ENCODE measurements around the gene RPTOR. TPM values are rescaled to one million over a fixed set of nuclear protein-coding genes. Genes with fewer than 3 reads are reported as not detected.
A peak's percentile ranks its signal among the peaks of the same experiment; 100 is the strongest.

RPTOR gene
- total RNA-seq, 2 experiments from 2014 or later = 48.1 to 87.8 TPM

- no peaks in the 10 kb centered on the region for H3K9me3 ChIP-seq (ENCODE audit: low read length)
- peaks cover 16% of the 10 kb centered on the region for H3K4me1 ChIP-seq (ENCODE audit: insufficient read depth, low read length, poor library complexity, severe bottlenecking)
- BruUV-seq (replicated peaks) = no TSS peak
- POLR2A ChIA-PET = no interaction called here
- CTCF ChIA-PET (ENCODE audit: unreplicated experiment) = no interaction called here
- peak; percentile 40 for DNase-seq (ENCODE audit: low spot score)
- intact Hi-C loops (cut with micrococcal nuclease; ENCODE audit: unreplicated experiment) = no loop called here
- no peak overlapping the region for H2AFZ ChIP-seq (ENCODE audit: low read length)
- TF ChIP-seq CTCF (conservative IDR thresholded peaks at IDR 0.05; ENCODE audit: low read length) = no peak
- H3K79me2 ChIP-seq (ENCODE audit: insufficient read depth, low read depth, low read length) = peaks cover 11% of the 10 kb centered on the region; the same call in 1 of the 2 replicates
- no peaks in the 10 kb centered on the region for H3K9me2 ChIP-seq (ENCODE audit: insufficient read depth, low read length)
- peaks cover 12% of the 10 kb centered on the region; the same call in 1 of the 2 replicates for H4K20me1 ChIP-seq (ENCODE audit: insufficient read depth, low read length)
- H3K4me2 ChIP-seq (ENCODE audit: low read length) = peak overlapping the region; percentile 52
- no peak overlapping the region for H3K27ac ChIP-seq (ENCODE audit: low read depth, low read length, poor library complexity, severe bottlenecking)
- H3K4me3 ChIP-seq (ENCODE audit: low read depth, low read length, poor library complexity, severe bottlenecking) = no peak overlapping the region
- peaks cover 7% of the 10 kb centered on the region; the same call in 1 of the 2 replicates for H3K36me3 ChIP-seq (ENCODE audit: insufficient read depth, low read length)
These were observed 128.7 kb downstream of the RPTOR start for GRCh38 chr17:80673152-80673920.

GRCh38 chr17:80675438-80676095 lies 130.9 kb downstream of the RPTOR start:
- POLR2A ChIA-PET = interaction anchor here (0.7 kb wide), 1 partner anchor 33 kb away, joined by 4 read pairs; no protein-coding TSS in a partner anchor
- no peaks in the 10 kb centered on the region for H3K9me3 ChIP-seq (ENCODE audit: low read length)
- H3K4me1 ChIP-seq (ENCODE audit: insufficient read depth, low read length, poor library complexity, severe bottlenecking) = peaks cover 16% of the 10 kb centered on the region
- peaks cover 11% of the 10 kb centered on the region; the same call in 1 of the 2 replicates for H3K79me2 ChIP-seq (ENCODE audit: insufficient read depth, low read depth, low read length)
- no TSS peak for BruUV-seq (replicated peaks)
- H3K4me2 ChIP-seq (ENCODE audit: low read length) = no peak overlapping the region
- H3K4me3 ChIP-seq (ENCODE audit: low read depth, low read length, poor library complexity, severe bottlenecking) = no peak overlapping the region
- H2AFZ ChIP-seq (ENCODE audit: low read length) = no peak overlapping the region
- CTCF ChIA-PET (ENCODE audit: unreplicated experiment) = no interaction called here
- no peaks in the 10 kb centered on the region for H3K9me2 ChIP-seq (ENCODE audit: insufficient read depth, low read length)
- no peak overlapping the region for H3K27ac ChIP-seq (ENCODE audit: low read depth, low read length, poor library complexity, severe bottlenecking)
- H3K36me3 ChIP-seq (ENCODE audit: insufficient read depth, low read length) = peaks cover 7% of the 10 kb centered on the region; the same call in 1 of the 2 replicates
- TF ChIP-seq EZH2phosphoT487 (IDR thresholded peaks at IDR 0.05; ENCODE audit: borderline replicate concordance, low read depth, low read length) = no peak
- TF ChIP-seq CTCF (conservative IDR thresholded peaks at IDR 0.05; ENCODE audit: low read length) = no peak
- peaks cover 12% of the 10 kb centered on the region; the same call in 1 of the 2 replicates for H4K20me1 ChIP-seq (ENCODE audit: insufficient read depth, low read length)
- intact Hi-C loops (cut with micrococcal nuclease; ENCODE audit: unreplicated experiment) = no loop called here
- no peak for DNase-seq (ENCODE audit: low spot score)

- H3K36me3 ChIP-seq (ENCODE audit: insufficient read depth, low read length) = peaks cover 7% of the 10 kb centered on the region; the same call in 1 of the 2 replicates
- ChIA-PET POLR2A (no interaction called here), CTCF (ENCODE audit: unreplicated experiment) (no interaction called here)
- no peak overlapping the region for H3K4me2 ChIP-seq (ENCODE audit: low read length)
- intact Hi-C loops (cut with micrococcal nuclease; ENCODE audit: unreplicated experiment) = no loop called here
- no peak overlapping the region for H2AFZ ChIP-seq (ENCODE audit: low read length)
- no TSS peak for BruUV-seq (replicated peaks)
- no peak overlapping the region for H3K4me3 ChIP-seq (ENCODE audit: low read depth, low read length, poor library complexity, severe bottlenecking)
- peaks cover 11% of the 10 kb centered on the region; the same call in 1 of the 2 replicates for H3K79me2 ChIP-seq (ENCODE audit: insufficient read depth, low read depth, low read length)
- no peaks in the 10 kb centered on the region for H3K9me2 ChIP-seq (ENCODE audit: insufficient read depth, low read length)
- H3K9me3 ChIP-seq (ENCODE audit: low read length) = no peaks in the 10 kb centered on the region
- peaks cover 16% of the 10 kb centered on the region for H3K4me1 ChIP-seq (ENCODE audit: insufficient read depth, low read length, poor library complexity, severe bottlenecking)
- H4K20me1 ChIP-seq (ENCODE audit: insufficient read depth, low read length) = peaks cover 12% of the 10 kb centered on the region; the same call in 1 of the 2 replicates
- TF ChIP-seq CTCF (conservative IDR thresholded peaks at IDR 0.05; ENCODE audit: low read length) (no peak), EZH2phosphoT487 (IDR thresholded peaks at IDR 0.05; ENCODE audit: borderline replicate concordance, low read depth, low read length) (no peak)
- no peak overlapping the region for H3K27ac ChIP-seq (ENCODE audit: low read depth, low read length, poor library complexity, severe bottlenecking)
- no peak for DNase-seq (ENCODE audit: low spot score)
These were observed 131.4 kb downstream of the RPTOR start for GRCh38 chr17:80676096-80676466.

All from OCI-LY7 (cell line).